Tibial nerve (tissue), 4 donors: ENCODE measurements around the gene ALKBH2.

ENCODE experiments used
- CTCF ChIP-seq, 5 experiments: fragments of 200-600 bp in 3 of 5; fragments of 450-650 bp in 2 of 5; sonication (generic) in 3 of 5; IDR thresholded peaks; one replicate each; pipeline ENCODE4 v1.5.1; 2016 to 2019; ENCODE audit warnings: antibody characterized with exemption in 5 of 5, mild to moderate bottlenecking in 3 of 5, moderate library complexity in 2 of 5
- EP300 ChIP-seq, 2 donors: sonication (generic); formaldehyde crosslinking; IDR thresholded peaks; one replicate each; pipeline ENCODE4 v1.6.1; 2017; ENCODE audit warnings: antibody characterized with exemption in 2 of 2, mild to moderate bottlenecking in 1 of 2
- POLR2A ChIP-seq, 2 donors: fragments of 450-650 bp; IDR thresholded peaks; one replicate each; pipeline ENCODE4 v1.6.1; 2017; ENCODE audit warnings: antibody characterized with exemption in 2 of 2, mild to moderate bottlenecking in 2 of 2, moderate library complexity in 2 of 2

GRCh38 chr12:109047081-109047805, 46.0 kb downstream of the ALKBH2 start:
- TF ChIP-seq CTCF (IDR thresholded peaks at IDR 0.05) (no peak), POLR2A (IDR thresholded peaks at IDR 0.05) (no peak), EP300 (IDR thresholded peaks at IDR 0.05) (no peak)
